HepG2 (cell line): ENCODE measurements around the gene HSD3B1. TPM values are rescaled to one million over a fixed set of nuclear protein-coding genes. Genes with fewer than 3 reads are reported as not detected.
A peak's percentile ranks its signal among the peaks of the same experiment; 100 is the strongest.

Experiments
- ARNTL ChIP-seq: sonication (generic); formaldehyde crosslinking; IDR thresholded peaks from 2 replicates; pipeline ENCODE4 v1.4.0; 2020; ENCODE audit warnings: mild to moderate bottlenecking, missing genetic modification reagents
- EP300 ChIP-seq, 3 experiments: sonication (generic) in 1 of 3; formaldehyde crosslinking in 1 of 3; IDR thresholded peaks; 2 replicates each; pipeline versions ENCODE4 v1.5.1 to v1.6.1; 2011 to 2020; ENCODE audit warnings: low read depth in 2 of 3, low read length in 2 of 3, borderline replicate concordance in 1 of 3, improper control_type of control experiment in 1 of 3, mild to moderate bottlenecking in 1 of 3, missing genetic modification reagents in 1 of 3, moderate library complexity in 1 of 3
- JUND ChIP-seq: sonication (generic); formaldehyde crosslinking; IDR thresholded peaks from 2 replicates; pipeline ENCODE4 v1.8.0; 2022; ENCODE audit warnings: mild to moderate bottlenecking, missing genetic modification reagents
- NR2F6 ChIP-seq, 2 experiments: IDR thresholded peaks; 2 replicates each; pipeline ENCODE4 v1.6.1; 2016; ENCODE audit warnings: antibody characterized with exemption in 1 of 2, mild to moderate bottlenecking in 1 of 2
- SRSF1 ChIP-seq: fragments of 200-400 bp; formaldehyde crosslinking; optimal IDR thresholded peaks from 2 replicates; pipeline ENCODE3; 2017; ENCODE audit warnings: mild to moderate bottlenecking, low read depth, low read length, moderate library complexity
- ZBTB1 ChIP-seq: sonication (generic); formaldehyde crosslinking; IDR thresholded peaks from 2 replicates; pipeline ENCODE4 v1.4.0; 2020; ENCODE audit warnings: missing genetic modification reagents, borderline replicate concordance
- ZIK1 ChIP-seq: sonication (generic); formaldehyde crosslinking; IDR thresholded peaks from 2 replicates; pipeline ENCODE4 v1.5.0; 2020; ENCODE audit warnings: mild to moderate bottlenecking, low read depth, missing genetic modification reagents, borderline replicate concordance
- ZNF282 ChIP-seq: fragments of 450-650 bp; IDR thresholded peaks from 2 replicates; pipeline ENCODE4 v1.6.1; 2018; ENCODE audit not compliant: partially characterized antibody
- ZNF329 ChIP-seq: sonication (generic); formaldehyde crosslinking; IDR thresholded peaks from 2 replicates; pipeline ENCODE4 v1.9.0; 2021; ENCODE audit warnings: low read depth, mild to moderate bottlenecking, missing genetic modification reagents
- ZNF614 ChIP-seq: IDR thresholded peaks from 2 replicates; pipeline ENCODE4 v1.6.1; 2018; ENCODE audit warnings: missing biosample characterization, missing genetic modification reagents, inconsistent platforms, borderline replicate concordance
- ZNF644 ChIP-seq: IDR thresholded peaks from 2 replicates; pipeline ENCODE4 v1.6.1; 2016; ENCODE audit warnings: low read depth
- polyA plus RNA-seq, 8 experiments: library from polyadenylated mRNA; depleted of rRNA in 3 of 8; stranded (reverse) in 7 of 8; unstranded in 1 of 8; fragments of >200 nt; fragmentation: Illumina TruSeq in 4 of 8; extraction: Trizol in 4 of 8; gene quantifications; 2 replicates each; pipeline versions ENCODE4 v1.2.1 to v1.2.3, GENCODE V29; 2011 to 2016; ENCODE audit warnings: low read depth in 4 of 8, missing spikeins in 1 of 8, mixed read lengths in 1 of 8; ENCODE audit not compliant: insufficient read depth in 1 of 8
- total RNA-seq, 5 experiments: library from RNA; depleted of rRNA; stranded (reverse); fragments of >200 nt; fragmentation: Illumina TruSeq; extraction: Trizol; gene quantifications; 2 replicates each; pipeline ENCODE4 v1.2.3, GENCODE V29; 2016; ENCODE audit warnings: low read depth in 1 of 5
- TF ChIP-seq, protein P1 (sequence below): sonication (generic); formaldehyde crosslinking; IDR thresholded peaks from 2 replicates; pipeline ENCODE4 v1.4.0; 2020; ENCODE audit warnings: mild to moderate bottlenecking, missing genetic modification reagents
- TF ChIP-seq, protein P2 (sequence below): IDR thresholded peaks from 2 replicates; pipeline ENCODE4 v1.6.1; 2016; ENCODE audit warnings: missing compliant biosample characterization, missing genetic modification reagents, borderline replicate concordance
- TF ChIP-seq, protein P3 (sequence below): sonication (generic); formaldehyde crosslinking; IDR thresholded peaks from 2 replicates; pipeline ENCODE4 v1.4.0; 2020; ENCODE audit warnings: missing genetic modification reagents, mild to moderate bottlenecking, borderline replicate concordance
- TF ChIP-seq, protein P4 (sequence below): sonication (generic); formaldehyde crosslinking; IDR thresholded peaks from 2 replicates; pipeline ENCODE4 v1.5.0; 2020; ENCODE audit warnings: mild to moderate bottlenecking, missing genetic modification reagents, borderline replicate concordance
- TF ChIP-seq, protein P5 (sequence below), 2 experiments: sonication (generic) in 1 of 2; formaldehyde crosslinking in 1 of 2; IDR thresholded peaks; 2 replicates each; pipeline versions ENCODE4 v1.5.1 to v1.6.1; 2011 to 2020; ENCODE audit warnings: borderline replicate concordance in 1 of 2, low read depth in 1 of 2, low read length in 1 of 2, mild to moderate bottlenecking in 1 of 2, missing genetic modification reagents in 1 of 2, moderate library complexity in 1 of 2

Gene HSD3B1
- total and polyA plus RNA-seq, 2 of the 13 experiments (the other 11 are each of a cell fraction or from before 2014, with no cell fraction given) = not detected

DNA sequence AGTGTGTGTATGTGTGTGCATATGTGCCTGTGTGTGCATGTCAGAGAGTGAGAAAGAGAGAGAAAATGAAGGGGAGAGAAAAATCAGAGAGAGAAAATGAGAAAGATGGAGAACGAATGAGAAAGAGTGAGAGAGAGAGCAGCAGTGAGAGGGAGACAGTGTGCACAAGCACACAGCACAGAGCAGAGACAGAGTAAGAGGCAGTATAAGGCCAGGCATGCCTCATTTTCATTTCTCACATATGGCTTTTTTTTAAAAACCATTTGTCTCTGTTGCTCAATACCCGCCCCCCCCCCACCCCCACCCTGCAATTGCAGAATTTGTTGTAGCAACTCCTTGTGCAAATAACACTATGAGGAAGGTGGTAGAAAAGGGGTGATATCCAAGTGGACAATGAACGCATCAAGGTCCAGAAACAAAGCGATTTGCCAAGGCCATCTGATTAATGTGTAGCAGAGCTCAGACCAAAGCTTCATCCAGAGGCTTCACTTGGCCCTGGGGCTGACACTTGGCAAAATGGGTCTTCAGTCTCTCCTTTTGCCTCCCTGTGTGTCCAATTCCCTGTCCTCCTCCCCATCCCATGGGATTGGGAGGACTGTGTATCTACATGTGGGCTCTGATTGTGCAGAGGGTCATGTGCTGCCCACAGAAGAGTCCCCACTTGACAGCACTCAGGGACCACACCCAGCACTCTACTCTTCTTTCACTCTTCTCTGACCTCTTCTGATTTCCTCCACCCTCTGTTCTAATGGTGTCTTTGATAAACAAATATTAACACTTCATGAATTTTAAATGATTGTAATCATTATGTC lies 38.9 kb upstream of the HSD3B1 start (continued):
- TF ChIP-seq, protein P1, sequence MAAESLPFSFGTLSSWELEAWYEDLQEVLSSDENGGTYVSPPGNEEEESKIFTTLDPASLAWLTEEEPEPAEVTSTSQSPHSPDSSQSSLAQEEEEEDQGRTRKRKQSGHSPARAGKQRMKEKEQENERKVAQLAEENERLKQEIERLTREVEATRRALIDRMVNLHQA (CRISPR knock-in tag) = no peak
- TF ChIP-seq SRSF1 (no peak), JUND (CRISPR knock-in tag) (no peak), ARNTL (CRISPR knock-in tag) (no peak), ZNF614 (CRISPR knock-in tag) (no peak), NR2F6 (IDR thresholded peaks at IDR 0.05) (no peak), NR2F6 (CRISPR knock-in tag; IDR thresholded peaks at IDR 0.05) (no peak), ZNF282 (no peak), ZNF329 (CRISPR knock-in tag) (no peak), ZBTB1 (CRISPR knock-in tag) (no peak), ZIK1 (CRISPR knock-in tag) (no peak), EP300 (IDR thresholded peaks at IDR 0.05; ENCODE audit: low read depth in 2 of 2, low read length in 2 of 2) (0 out of 4 replicates have a peak, but pooled peaks of 1 of the 2 experiments have one; percentile 42), EP300 (CRISPR knock-in tag; IDR thresholded peaks at IDR 0.05; ENCODE audit: borderline replicate concordance) (no peak), ZNF644 (CRISPR knock-in tag) (no peak)
- TF ChIP-seq, protein P2, sequence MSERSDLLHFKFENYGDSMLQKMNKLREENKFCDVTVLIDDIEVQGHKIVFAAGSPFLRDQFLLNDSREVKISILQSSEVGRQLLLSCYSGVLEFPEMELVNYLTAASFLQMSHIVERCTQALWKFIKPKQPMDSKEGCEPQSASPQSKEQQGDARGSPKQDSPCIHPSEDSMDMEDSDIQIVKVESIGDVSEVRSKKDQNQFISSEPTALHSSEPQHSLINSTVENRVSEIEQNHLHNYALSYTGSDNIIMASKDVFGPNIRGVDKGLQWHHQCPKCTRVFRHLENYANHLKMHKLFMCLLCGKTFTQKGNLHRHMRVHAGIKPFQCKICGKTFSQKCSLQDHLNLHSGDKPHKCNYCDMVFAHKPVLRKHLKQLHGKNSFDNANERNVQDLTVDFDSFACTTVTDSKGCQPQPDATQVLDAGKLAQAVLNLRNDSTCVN (CRISPR knock-in tag) = no peak
- TF ChIP-seq, protein P3, sequence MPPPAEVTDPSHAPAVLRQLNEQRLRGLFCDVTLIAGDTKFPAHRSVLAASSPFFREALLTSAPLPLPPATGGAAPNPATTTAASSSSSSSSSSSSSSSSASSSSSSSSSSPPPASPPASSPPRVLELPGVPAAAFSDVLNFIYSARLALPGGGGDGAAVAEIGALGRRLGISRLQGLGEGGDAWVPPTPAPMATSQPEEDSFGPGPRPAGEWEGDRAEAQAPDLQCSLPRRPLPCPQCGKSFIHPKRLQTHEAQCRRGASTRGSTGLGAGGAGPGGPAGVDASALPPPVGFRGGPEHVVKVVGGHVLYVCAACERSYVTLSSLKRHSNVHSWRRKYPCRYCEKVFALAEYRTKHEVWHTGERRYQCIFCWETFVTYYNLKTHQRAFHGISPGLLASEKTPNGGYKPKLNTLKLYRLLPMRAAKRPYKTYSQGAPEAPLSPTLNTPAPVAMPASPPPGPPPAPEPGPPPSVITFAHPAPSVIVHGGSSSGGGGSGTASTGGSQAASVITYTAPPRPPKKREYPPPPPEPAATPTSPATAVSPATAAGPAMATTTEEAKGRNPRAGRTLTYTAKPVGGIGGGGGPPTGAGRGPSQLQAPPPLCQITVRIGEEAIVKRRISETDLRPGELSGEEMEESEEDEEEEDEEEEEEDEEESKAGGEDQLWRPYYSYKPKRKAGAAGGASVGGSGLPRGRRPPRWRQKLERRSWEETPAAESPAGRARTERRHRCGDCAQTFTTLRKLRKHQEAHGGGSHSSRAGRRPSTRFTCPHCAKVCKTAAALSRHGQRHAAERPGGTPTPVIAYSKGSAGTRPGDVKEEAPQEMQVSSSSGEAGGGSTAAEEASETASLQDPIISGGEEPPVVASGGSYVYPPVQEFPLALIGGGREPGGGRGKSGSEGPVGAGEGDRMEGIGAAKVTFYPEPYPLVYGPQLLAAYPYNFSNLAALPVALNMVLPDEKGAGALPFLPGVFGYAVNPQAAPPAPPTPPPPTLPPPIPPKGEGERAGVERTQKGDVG = no peak
- TF ChIP-seq, protein P4, sequence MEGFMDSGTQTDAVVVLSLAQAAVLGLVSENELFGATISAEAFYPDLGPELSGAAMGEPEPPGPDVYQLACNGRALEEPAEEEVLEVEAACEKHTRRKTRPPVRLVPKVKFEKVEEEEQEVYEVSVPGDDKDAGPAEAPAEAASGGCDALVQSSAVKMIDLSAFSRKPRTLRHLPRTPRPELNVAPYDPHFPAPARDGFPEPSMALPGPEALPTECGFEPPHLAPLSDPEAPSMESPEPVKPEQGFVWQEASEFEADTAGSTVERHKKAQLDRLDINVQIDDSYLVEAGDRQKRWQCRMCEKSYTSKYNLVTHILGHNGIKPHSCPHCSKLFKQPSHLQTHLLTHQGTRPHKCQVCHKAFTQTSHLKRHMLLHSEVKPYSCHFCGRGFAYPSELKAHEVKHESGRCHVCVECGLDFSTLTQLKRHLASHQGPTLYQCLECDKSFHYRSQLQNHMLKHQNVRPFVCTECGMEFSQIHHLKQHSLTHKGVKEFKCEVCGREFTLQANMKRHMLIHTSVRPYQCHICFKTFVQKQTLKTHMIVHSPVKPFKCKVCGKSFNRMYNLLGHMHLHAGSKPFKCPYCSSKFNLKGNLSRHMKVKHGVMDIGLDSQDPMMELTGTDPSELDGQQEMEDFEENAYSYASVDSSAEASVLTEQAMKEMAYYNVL = peak; percentile 87
- TF ChIP-seq, protein P5, sequence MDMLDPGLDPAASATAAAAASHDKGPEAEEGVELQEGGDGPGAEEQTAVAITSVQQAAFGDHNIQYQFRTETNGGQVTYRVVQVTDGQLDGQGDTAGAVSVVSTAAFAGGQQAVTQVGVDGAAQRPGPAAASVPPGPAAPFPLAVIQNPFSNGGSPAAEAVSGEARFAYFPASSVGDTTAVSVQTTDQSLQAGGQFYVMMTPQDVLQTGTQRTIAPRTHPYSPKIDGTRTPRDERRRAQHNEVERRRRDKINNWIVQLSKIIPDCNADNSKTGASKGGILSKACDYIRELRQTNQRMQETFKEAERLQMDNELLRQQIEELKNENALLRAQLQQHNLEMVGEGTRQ (IDR thresholded peaks at IDR 0.05; ENCODE audit: low read depth, low read length) = no peak
- TF ChIP-seq, protein P5 (CRISPR knock-in tag; IDR thresholded peaks at IDR 0.05; ENCODE audit: borderline replicate concordance) = no peak
